Hematopoietic multipotent progenitor cell treated with erythropoietin and hydrocortisone succinate and interleukin-3 and kit ligand, for 8 days (in vitro differentiated cells): Measurements from ENCODE around the gene ZNF581.

Source experiments
- DNase-seq: peaks from one replicate; pipeline ENCODE4 v3.0.0-alpha.2; 2015

ZNF581 gene, protein sequence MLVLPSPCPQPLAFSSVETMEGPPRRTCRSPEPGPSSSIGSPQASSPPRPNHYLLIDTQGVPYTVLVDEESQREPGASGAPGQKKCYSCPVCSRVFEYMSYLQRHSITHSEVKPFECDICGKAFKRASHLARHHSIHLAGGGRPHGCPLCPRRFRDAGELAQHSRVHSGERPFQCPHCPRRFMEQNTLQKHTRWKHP

GRCh38 chr19:55643003-55643886 lies at the start of gene ZNF581:
TSS of gene ZNF581 (plus strand) at chr19:55643649. CDS start at chr19:55644572, 923 bp downstream.
- peak; percentile 78 for DNase-seq

DNA sequence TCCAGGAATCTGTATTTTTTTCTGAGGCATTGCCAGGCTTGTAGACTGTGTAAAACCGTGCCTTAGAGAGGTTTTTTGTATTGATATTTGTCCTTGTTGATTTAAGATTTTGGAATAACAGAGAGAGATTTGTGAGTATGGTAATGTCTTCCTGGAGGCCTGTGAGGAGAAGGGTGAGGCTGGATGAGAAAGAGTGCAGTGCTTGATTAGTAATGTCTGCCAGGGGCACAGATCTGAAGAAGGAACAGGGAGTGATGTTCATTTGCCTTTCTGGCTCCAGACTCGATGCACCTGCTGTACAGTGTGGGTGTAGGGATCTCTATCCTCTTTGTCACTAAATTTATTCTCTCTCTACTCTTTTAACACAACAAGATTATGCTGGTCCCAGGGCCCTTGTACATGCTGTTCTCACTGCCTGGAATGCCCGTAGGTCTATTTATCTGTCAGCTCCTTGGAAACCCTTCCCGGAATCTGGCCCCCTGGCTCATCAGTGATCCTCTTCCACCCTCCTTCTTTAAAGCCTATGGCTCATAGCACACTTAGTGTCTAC lies 48.4 kb upstream of the ZNF581 start:
- no peak for DNase-seq

GRCh38 chr19:55596304-55596703 lies 47.1 kb upstream of the ZNF581 start:
- DNase-seq: no peak

DNA sequence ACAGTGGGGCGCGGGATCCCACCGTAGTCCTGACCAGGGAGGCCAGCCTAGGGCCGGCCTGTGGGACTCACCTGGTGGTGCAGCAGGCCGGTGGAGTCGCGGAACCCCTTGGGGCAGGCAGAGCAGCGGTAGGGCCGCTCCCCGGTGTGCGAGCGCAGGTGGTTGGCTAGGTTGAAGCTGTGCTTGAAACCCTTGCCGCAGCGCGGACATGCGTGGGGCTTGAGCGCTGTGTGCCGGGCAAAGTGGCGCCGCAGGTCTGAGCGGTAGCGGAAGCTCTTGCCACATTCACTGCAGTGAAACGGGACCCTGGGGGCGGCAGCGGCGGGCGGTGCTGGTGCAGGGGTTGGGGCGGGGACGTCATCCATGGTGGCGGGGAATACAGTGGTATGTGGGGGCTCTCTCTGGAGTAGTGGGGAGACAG lies 45.9 kb upstream of the ZNF581 start:
- no peak for DNase-seq

DNA sequence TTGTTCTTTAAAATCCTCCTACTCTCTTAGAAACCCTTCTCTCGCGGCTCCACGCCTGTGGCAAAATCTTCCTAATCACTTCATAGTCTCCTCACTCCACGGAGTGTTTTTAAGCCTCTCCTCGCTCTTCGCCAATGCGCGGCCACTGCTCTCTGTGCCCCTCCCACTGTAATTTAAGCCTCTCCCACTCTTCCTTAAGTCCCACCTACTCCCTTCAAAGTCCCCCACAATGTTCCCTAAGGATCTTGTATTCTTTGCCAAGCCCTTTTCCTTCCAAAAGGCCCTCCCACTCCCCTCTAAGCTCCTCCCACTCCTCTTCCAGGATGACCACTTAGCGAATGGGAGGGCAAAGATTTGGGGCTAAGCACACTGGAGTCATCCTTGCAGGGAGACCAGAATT lies 45.4 kb upstream of the ZNF581 start:
- DNase-seq: no peak

GRCh38 chr19:55598719-55599467 lies 44.6 kb upstream of the ZNF581 start:
- DNase-seq: peak; percentile 97

- peak; percentile 99 for DNase-seq
These were observed 44.0 kb upstream of the ZNF581 start, which contains the start of gene FIZ1 for GRCh38 chr19:55599468-55599841. TSS of gene FIZ1 (minus strand) at chr19:55599517. CDS start at chr19:55597865, 1,652 bp downstream.

- peak; percentile 94 for DNase-seq
These were observed 43.4 kb upstream of the ZNF581 start, which contains the start of gene ZNF524 for GRCh38 chr19:55599842-55600661. TSS of gene ZNF524 (plus strand) at chr19:55600288. CDS start at chr19:55602113, 1,825 bp downstream.

DNA sequence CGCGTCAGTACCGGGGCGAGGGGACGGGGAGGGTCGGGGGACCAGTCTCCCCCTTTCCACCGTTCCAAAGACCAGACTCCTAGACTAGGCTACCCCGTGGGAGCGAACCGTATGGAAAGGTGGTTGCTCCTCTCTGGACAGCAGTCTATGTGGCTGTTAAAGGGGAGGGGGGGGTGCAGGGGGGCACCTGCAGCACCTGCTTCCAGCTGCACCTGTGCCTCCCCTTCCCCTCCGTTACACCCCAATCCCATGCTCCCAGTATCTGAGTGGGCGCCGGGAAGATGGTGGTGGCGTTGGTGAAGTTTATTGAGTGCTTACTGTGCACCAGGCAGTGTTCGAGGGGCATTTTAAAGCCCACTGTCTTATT lies 42.8 kb upstream of the ZNF581 start:
- DNase-seq: no peak

DNA sequence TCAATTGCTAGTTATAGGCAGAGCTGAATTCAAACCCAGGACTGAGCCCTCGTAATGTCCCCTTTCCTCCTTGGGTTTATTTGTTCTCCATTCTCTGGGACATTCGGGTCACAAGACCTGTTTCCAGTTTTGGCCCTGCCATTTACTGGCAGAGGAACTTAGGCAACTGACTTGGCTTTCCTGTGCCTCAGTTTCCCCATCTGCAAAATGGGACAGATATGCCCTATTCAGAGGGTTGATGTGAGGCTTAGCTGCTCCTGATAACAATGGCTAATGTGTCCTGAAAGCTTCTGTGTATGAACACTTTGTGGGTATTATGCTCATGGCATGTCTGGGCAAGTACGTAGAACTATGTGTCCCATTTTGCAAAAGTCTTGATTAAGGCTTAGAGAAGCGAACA lies 42.4 kb upstream of the ZNF581 start:
- DNase-seq: peak; percentile 34

- no peak for DNase-seq
These were observed 41.1 kb upstream of the ZNF581 start for GRCh38 chr19:55602104-55603001.

GRCh38 chr19:55603115-55603514 lies 40.3 kb upstream of the ZNF581 start:
- no peak for DNase-seq

GRCh38 chr19:55603581-55604292 lies 39.7 kb upstream of the ZNF581 start:
- DNase-seq: peak; percentile 45

DNA sequence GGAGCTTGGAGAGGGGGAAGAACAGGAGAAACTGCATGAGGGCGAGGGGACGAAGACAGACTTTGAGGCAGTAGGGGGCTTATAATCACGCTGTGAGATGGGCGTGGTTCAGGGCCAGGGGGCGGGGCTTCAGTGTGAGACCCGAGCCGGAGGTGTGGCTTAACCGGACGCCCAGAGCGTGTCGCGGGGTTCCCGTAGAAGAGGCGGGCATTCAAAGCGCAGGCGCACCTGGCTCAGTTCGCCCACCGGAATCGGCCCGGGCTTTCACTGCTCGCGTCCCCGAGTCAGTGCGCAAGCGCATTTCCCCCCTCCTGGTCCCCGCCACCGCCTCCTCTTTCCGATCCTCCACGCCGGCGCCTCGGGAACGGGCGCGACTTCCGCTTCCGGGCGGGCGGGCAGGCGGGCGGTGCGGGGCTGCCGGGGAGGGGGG lies 38.2 kb upstream of the ZNF581 start:
- DNase-seq: peak; percentile 96

- DNase-seq: peak; percentile 86
These were observed 37.6 kb upstream of the ZNF581 start, which contains the start of gene ZNF865 for GRCh38 chr19:55605637-55606470. TSS of gene ZNF865 (plus strand) at chr19:55605647. CDS start at chr19:55613619, 7,972 bp downstream.

DNA sequence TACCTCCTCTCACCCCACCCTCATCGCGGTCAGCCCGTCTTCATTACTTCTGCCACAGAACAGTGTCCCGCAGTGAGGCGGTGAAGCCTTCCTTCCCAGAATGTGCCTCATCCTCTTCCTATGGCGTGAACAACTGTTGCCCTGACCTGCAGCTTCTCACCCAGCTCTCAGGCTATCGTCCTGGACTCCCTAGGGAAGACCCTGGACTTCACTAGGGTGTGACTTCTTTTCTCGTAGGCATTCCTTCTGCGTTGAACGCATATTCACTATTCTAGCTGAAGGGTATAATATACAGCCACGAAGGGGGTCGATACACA lies 37.0 kb upstream of the ZNF581 start:
- no peak for DNase-seq

GRCh38 chr19:55606817-55607216 lies 36.6 kb upstream of the ZNF581 start:
- DNase-seq: no peak

GRCh38 chr19:55609326-55609725 lies 34.1 kb upstream of the ZNF581 start:
- no peak for DNase-seq

DNA sequence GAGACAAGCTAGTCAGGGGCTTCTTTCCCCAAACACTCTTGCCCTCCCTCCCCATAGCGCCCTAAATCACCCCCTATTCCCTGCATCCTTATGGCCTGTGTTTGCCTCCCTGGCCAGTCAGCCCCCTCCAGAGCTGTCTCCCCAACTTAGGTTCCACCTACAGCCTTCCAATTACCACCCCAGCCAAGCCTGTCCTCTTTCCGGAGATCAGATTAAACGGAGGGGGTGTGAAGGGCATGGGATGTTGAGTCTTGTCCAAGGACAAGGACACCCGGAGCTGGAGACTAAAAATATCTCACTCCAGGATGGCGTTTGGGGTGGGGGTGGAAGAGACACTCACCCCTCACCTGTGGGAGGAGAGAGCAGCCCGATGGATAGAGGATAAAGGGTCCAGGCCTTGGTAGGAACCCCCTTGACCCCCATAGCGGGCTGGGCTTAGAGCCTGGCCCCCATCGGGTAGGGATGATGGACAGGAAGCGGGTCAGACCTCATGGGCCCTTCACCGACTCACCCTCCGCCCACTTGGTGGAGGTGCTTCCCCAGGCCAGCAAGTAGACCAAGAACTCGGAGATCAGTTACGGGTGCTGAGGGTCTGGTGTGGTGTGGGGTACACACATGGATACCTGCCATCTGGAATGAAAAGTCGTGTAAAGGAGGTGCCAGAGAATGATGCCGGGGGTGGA lies 32.0 kb upstream of the ZNF581 start:
- DNase-seq: no peak
